Germinal center (tissue), 1 donor: ENCODE data around the gene CYGB.
"Not testable (repeated sequence)": the region's sequence is repeated elsewhere in the genome, so short reads cannot be mapped to it uniquely, and the experiment has no call there.

Source experiments
- DNase-seq: peaks from one replicate; pipeline ENCODE4 v3.0.0; 2012; ENCODE audit warnings: mixed read lengths, low spot score

The CYGB gene

GRCh38 chr17:76538281-76538931 is 897 bp upstream of the CYGB start:
- DNase-seq, result no peak

- no peak for DNase-seq
Measured at GRCh38 chr17:76537288-76537577, 276 bp downstream of the CYGB start.

GRCh38 chr17:76536511-76537287 is 810 bp downstream of the CYGB start:
- no peak for DNase-seq

- DNase-seq, result no peak
Measured at GRCh38 chr17:76535788-76536510, 1.6 kb downstream of the CYGB start.

GRCh38 chr17:76534831-76535732 is 2.4 kb downstream of the CYGB start:
- no peak for DNase-seq

- DNase-seq, result not testable (repeated sequence)
Measured at GRCh38 chr17:76533640-76534359, 3.7 kb downstream of the CYGB start.

- no peak for DNase-seq
Measured at GRCh38 chr17:76532072-76532651, 5.3 kb downstream of the CYGB start.

GRCh38 chr17:76531486-76532038 is 5.9 kb downstream of the CYGB start:
- no peak for DNase-seq

- DNase-seq, result no peak
Measured at GRCh38 chr17:76530811-76531485, 6.6 kb downstream of the CYGB start.

GRCh38 chr17:76530095-76530723 is 7.3 kb downstream of the CYGB start:
- DNase-seq, result no peak

GRCh38 chr17:76529224-76530094 is 8.1 kb downstream of the CYGB start:
- DNase-seq, result no peak

- no peak for DNase-seq
Measured at GRCh38 chr17:76528528-76529223, 8.8 kb downstream of the CYGB start.

GRCh38 chr17:76528156-76528527 is 9.4 kb downstream of the CYGB start:
- peak; percentile 70 for DNase-seq

GRCh38 chr17:76527430-76528111 is 9.9 kb downstream of the CYGB start:
- DNase-seq, result peak; percentile 77

GRCh38 chr17:76527016-76527415 is 10.5 kb downstream of the CYGB start:
- DNase-seq, result not testable (repeated sequence)

- not testable (repeated sequence) for DNase-seq
Measured at GRCh38 chr17:76525513-76525833, 12.0 kb downstream of the CYGB start.
